ENCODE measurements around the gene PTPN23.

The PTPN23 gene

DNA sequence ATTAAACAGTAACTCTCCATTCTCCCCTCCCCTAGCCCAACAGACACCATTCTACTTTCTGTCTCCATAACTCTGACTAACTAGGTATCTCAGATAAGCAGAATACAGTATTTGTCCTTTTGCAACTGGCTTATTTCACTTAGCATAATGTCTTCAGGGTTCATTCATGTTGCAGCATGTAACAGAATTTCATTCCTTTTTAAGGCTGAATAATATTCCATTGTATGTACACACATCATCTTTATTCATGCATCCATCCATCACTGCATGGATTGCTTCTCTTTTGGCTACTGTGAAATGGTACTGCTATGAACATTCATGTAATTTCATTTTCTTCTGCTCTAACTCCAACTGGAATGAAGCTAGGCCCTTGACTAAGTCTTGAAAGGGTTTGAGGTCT is 2.0 kb upstream of the PTPN23 start:
- TF ChIP-seq, protein P1, sequence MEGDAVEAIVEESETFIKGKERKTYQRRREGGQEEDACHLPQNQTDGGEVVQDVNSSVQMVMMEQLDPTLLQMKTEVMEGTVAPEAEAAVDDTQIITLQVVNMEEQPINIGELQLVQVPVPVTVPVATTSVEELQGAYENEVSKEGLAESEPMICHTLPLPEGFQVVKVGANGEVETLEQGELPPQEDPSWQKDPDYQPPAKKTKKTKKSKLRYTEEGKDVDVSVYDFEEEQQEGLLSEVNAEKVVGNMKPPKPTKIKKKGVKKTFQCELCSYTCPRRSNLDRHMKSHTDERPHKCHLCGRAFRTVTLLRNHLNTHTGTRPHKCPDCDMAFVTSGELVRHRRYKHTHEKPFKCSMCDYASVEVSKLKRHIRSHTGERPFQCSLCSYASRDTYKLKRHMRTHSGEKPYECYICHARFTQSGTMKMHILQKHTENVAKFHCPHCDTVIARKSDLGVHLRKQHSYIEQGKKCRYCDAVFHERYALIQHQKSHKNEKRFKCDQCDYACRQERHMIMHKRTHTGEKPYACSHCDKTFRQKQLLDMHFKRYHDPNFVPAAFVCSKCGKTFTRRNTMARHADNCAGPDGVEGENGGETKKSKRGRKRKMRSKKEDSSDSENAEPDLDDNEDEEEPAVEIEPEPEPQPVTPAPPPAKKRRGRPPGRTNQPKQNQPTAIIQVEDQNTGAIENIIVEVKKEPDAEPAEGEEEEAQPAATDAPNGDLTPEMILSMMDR (IDR thresholded peaks at IDR 0.05; ENCODE audit: low read depth, low read length), result no peak
- no peaks in the 10 kb centered on the region for H3K36me3 ChIP-seq
- H3K4me3 ChIP-seq (ENCODE audit: low read depth, low read length), result no peak overlapping the region
- H3K4me1 ChIP-seq, result no peaks in the 10 kb centered on the region
- H3K9me3 ChIP-seq, result no peaks in the 10 kb centered on the region
- H3K27me3 ChIP-seq, result no peaks in the 10 kb centered on the region
- DNase-seq, result no peak

DNA sequence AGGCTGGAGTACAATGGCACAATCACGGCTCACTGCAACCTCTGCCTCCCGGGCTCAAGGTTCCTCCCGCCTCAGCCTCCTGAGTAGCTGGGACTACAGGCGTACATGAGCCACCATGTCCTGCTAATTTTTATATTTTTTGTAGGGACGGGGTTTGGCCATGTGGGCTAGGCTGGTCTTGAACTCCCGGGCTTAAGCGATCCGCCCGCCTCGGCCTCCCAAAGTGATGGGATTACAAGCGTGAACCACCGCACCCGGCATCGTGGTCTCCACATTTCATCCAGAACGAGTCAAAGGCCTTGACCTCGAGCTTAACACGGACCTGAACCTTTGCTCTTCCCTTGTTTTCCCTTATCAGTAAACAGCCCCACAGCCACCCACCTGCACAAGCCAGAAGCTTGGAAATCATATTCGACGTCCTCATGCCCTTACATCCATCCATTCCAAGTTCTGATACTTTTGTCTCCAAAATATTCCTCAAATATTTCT is 1.4 kb upstream of the PTPN23 start:
- TF ChIP-seq, protein P1 (IDR thresholded peaks at IDR 0.05; ENCODE audit: low read depth, low read length), result no peak
- no peaks in the 10 kb centered on the region for H3K4me1 ChIP-seq

DNA sequence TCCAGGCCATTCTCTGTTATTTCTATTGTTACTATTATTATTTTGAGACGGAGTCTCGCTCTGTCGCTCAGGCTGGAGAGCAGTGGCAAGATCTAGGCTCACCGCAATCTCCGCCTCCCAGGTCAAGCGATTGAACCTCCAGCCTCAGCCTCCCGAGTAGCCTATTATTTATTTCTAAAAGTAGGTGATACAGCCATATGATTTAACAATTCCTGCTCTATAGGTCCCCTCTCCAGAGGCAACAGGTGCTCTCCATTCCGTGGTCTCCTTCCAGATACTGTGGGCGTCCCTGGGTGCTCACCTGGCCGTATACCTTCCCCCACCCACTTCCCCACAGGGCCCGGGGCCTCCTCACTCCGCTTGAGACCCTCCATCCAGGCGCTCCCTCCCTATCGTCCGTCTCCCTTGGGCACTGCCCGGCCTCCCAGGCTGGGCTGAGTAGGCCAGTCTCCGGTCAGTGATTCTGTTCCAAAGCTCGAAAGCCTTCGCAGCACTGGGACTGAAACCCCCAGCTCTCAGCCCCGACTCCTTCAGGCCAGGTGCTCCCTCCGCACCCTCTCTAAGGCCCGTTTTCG is 708 bp upstream of the PTPN23 start:
- Histone ChIP-seq H3K4me3 (ENCODE audit: low read depth, low read length) (peak overlapping the region; percentile 78), H3K4me1 (no peaks in the 10 kb centered on the region), H3K36me3 (no peaks in the 10 kb centered on the region), H3K9me3 (no peaks in the 10 kb centered on the region), H3K27me3 (no peaks in the 10 kb centered on the region)
- no peak for DNase-seq
- TF ChIP-seq, protein P1 (IDR thresholded peaks at IDR 0.05; ENCODE audit: low read depth, low read length), result no peak

More for the DNA sequence above, 1.4 kb upstream of the PTPN23 start:
- peak overlapping the region; percentile 78; the same call in 1 of the 2 replicates for H3K4me3 ChIP-seq (ENCODE audit: low read depth, low read length)
- H3K36me3 ChIP-seq, result no peaks in the 10 kb centered on the region
- H3K9me3 ChIP-seq, result no peaks in the 10 kb centered on the region
- DNase-seq, result no peak
- H3K27me3 ChIP-seq, result no peaks in the 10 kb centered on the region

DNA sequence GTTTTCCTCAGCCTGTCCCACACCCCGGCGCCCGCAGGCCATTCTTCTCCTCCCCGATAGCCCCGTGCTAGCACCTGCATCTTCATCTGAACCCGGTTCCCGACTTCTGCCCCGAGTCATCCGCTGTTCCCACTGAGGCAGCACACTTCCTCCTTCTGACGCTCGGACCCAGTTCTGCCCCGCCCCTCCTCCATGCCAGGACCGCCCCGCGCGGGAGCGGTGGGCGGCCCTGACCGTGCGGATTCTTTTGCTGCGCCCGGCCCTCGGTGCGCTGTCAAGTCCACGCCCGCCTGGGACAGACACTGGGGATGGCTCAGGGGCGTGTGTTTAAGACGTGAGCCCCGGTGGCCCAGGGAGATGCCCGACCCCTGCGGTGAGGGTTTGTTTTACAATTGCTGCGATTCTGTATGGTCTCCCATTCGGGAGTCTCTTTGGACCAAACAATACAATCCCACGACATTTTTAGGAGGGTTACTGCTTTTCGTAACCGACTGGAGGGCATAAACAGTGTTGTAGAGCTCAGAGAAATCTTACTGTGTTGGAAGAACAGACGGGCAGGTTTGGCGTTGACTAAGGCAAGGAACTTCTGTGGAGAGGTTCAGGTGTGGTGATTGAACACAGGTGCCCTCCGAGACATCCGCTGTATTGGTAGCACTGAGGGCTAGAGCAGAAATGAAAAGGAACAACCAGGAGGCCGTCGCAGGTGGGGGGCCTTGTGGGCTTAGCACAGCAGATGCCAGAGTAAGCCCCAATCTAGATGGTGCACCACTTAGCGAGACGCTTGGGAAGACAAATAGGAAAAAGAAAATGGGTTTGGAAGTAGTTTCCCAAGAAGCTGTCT is 716 bp downstream of the PTPN23 start:
- Histone ChIP-seq H3K9me3 (no peaks in the 10 kb centered on the region), H3K4me3 (ENCODE audit: low read depth, low read length) (peak overlapping the region; percentile 78), H3K4me1 (no peaks in the 10 kb centered on the region), H3K36me3 (no peaks in the 10 kb centered on the region), H3K27me3 (no peaks in the 10 kb centered on the region)
- DNase-seq, result peak; percentile 86
- TF ChIP-seq, protein P1 (IDR thresholded peaks at IDR 0.05; ENCODE audit: low read depth, low read length), result no peak

DNA sequence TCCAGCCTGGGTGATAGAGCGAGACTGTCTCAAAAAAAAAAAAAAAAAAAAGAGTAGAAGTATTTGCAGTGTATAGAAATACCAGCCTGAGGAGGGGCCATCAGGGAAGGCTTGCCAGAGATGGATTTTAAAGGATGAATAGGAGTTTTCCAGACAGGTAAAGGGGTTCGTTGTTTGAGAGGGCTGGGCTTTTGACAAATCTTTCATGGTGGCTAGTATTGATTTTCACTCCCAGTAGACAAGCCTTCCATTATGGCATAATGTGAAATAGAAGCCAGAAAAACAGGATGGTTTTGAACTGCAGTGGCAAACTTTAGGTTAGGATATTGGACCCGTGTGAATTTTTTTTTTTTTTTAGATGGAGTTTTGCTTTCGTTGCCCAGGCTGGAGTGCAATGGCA is 3.6 kb downstream of the PTPN23 start:
- no peaks in the 10 kb centered on the region for H3K9me3 ChIP-seq
- no peaks in the 10 kb centered on the region for H3K4me1 ChIP-seq
- TF ChIP-seq, protein P1 (IDR thresholded peaks at IDR 0.05; ENCODE audit: low read depth, low read length), result no peak
- H3K27me3 ChIP-seq, result no peaks in the 10 kb centered on the region
- no peak overlapping the region for H3K4me3 ChIP-seq (ENCODE audit: low read depth, low read length)
- no peaks in the 10 kb centered on the region for H3K36me3 ChIP-seq
- no peak for DNase-seq

DNA sequence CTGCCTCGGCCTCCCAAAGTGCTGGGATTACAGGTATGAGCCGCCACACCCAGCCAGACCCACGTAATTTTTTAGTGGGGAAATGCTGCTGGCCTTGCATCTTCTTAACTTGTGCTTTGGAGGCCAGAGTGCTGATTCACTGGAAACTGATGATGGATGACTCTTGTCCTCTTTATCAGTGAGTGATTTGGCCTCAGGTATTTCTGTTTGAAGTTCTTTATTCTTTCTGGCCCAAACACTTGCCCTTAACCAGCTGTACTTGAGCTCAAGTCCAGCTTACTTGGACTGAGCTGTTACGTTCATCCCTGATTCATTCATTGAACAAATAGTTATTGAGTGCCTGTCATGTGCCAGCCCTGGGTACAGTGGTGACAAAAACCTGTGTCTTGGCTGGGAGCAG is 4.2 kb downstream of the PTPN23 start:
- Histone ChIP-seq H3K4me3 (ENCODE audit: low read depth, low read length) (no peak overlapping the region), H3K36me3 (no peaks in the 10 kb centered on the region), H3K9me3 (no peaks in the 10 kb centered on the region), H3K27me3 (no peaks in the 10 kb centered on the region), H3K4me1 (no peaks in the 10 kb centered on the region)
- TF ChIP-seq, protein P1 (IDR thresholded peaks at IDR 0.05; ENCODE audit: low read depth, low read length), result no peak
- no peak for DNase-seq

All from BE2C (cell line).